Measurements from ENCODE around the gene FNDC3B.

FNDC3B gene

DNA sequence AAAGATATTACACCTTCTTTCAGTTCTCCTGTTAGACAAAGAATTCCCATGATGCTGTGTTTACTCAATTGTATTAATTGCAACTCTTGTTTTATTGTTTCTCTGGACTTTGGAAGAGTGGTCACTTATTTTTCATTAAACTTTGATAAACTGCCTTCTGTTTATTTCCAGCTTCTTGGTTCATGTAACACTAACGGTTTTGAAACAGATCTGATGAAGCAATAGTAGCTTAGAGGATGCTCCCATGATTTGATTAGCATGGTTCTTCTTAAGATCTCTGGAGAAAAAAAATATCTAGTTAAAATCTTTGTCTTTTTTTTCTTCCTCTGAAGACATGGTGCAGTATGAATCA is 90.1 kb downstream of the FNDC3B start:
- no peaks in the 10 kb centered on the region for H3K36me3 ChIP-seq (ENCODE audit: low read length)
- no peaks in the 10 kb centered on the region for H3K9me3 ChIP-seq (ENCODE audit: insufficient read depth, low read length)
- no peak overlapping the region for H3K27ac ChIP-seq (ENCODE audit: low read depth, low read length)
- TF ChIP-seq EZH2phosphoT487 (conservative IDR thresholded peaks at IDR 0.05; ENCODE audit: low read length): no peak
- TF ChIP-seq, protein P1, sequence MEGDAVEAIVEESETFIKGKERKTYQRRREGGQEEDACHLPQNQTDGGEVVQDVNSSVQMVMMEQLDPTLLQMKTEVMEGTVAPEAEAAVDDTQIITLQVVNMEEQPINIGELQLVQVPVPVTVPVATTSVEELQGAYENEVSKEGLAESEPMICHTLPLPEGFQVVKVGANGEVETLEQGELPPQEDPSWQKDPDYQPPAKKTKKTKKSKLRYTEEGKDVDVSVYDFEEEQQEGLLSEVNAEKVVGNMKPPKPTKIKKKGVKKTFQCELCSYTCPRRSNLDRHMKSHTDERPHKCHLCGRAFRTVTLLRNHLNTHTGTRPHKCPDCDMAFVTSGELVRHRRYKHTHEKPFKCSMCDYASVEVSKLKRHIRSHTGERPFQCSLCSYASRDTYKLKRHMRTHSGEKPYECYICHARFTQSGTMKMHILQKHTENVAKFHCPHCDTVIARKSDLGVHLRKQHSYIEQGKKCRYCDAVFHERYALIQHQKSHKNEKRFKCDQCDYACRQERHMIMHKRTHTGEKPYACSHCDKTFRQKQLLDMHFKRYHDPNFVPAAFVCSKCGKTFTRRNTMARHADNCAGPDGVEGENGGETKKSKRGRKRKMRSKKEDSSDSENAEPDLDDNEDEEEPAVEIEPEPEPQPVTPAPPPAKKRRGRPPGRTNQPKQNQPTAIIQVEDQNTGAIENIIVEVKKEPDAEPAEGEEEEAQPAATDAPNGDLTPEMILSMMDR (IDR thresholded peaks at IDR 0.05; ENCODE audit: insufficient read depth, low read length, poor library complexity, severe bottlenecking): no peak
- H3K79me2 ChIP-seq (ENCODE audit: insufficient read depth, low read length): no peaks in the 10 kb centered on the region
- H4K20me1 ChIP-seq (ENCODE audit: low read depth, low read length): no peaks in the 10 kb centered on the region
- H3K4me3 ChIP-seq (ENCODE audit: insufficient read depth, low read length, poor library complexity, severe bottlenecking): no peak overlapping the region
- H3K27me3 ChIP-seq (ENCODE audit: low read length): no peaks in the 10 kb centered on the region
- H3K9me2 ChIP-seq (replicated peaks; ENCODE audit: insufficient read depth, low read length): no peaks in the 10 kb centered on the region
- no peaks in the 10 kb centered on the region for H3F3A ChIP-seq (ENCODE audit: insufficient read depth)
- no peak overlapping the region for H3K4me2 ChIP-seq (ENCODE audit: low read depth, low read length, poor library complexity, severe bottlenecking)
- H3K9ac ChIP-seq (ENCODE audit: low read length): no peak overlapping the region
- H2AFZ ChIP-seq (ENCODE audit: low read depth, low read length, severe bottlenecking): no peak overlapping the region

GRCh38 chr3:172129850-172130716 is 90.7 kb downstream of the FNDC3B start:
- Histone ChIP-seq H3K4me2 (ENCODE audit: low read depth, low read length, poor library complexity, severe bottlenecking) (no peak overlapping the region), H3K79me2 (ENCODE audit: insufficient read depth, low read length) (no peaks in the 10 kb centered on the region), H3K36me3 (ENCODE audit: low read length) (no peaks in the 10 kb centered on the region), H3K9me3 (ENCODE audit: insufficient read depth, low read length) (no peaks in the 10 kb centered on the region), H3K27me3 (ENCODE audit: low read length) (no peaks in the 10 kb centered on the region), H2AFZ (ENCODE audit: low read depth, low read length, severe bottlenecking) (no peak overlapping the region), H3K9ac (ENCODE audit: low read length) (no peak overlapping the region), H4K20me1 (ENCODE audit: low read depth, low read length) (no peaks in the 10 kb centered on the region), H3F3A (ENCODE audit: insufficient read depth) (no peaks in the 10 kb centered on the region), H3K4me3 (ENCODE audit: insufficient read depth, low read length, poor library complexity, severe bottlenecking) (no peak overlapping the region), H3K27ac (ENCODE audit: low read depth, low read length) (no peak overlapping the region), H3K9me2 (replicated peaks; ENCODE audit: insufficient read depth, low read length) (no peaks in the 10 kb centered on the region)
- TF ChIP-seq EZH2phosphoT487 (conservative IDR thresholded peaks at IDR 0.05; ENCODE audit: low read length): no peak
- TF ChIP-seq, protein P1 (IDR thresholded peaks at IDR 0.05; ENCODE audit: insufficient read depth, low read length, poor library complexity, severe bottlenecking): no peak

DNA sequence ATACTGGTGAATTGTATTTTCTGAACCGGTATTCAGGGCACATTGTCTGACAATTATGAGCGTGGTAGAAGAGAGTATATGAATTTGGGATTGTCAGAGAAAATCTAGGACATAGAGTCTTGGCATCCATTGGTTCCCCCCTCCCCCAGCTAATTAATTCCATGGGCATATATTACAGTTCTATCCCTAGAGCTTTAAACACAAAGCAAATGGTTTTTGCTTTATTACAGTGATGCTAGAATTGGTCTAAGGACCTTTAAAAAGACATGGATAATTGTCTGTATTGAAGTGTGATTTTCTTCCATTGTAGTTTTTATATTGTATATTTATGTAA is 91.3 kb downstream of the FNDC3B start:
- Histone ChIP-seq H2AFZ (ENCODE audit: low read depth, low read length, severe bottlenecking) (no peak overlapping the region), H3K36me3 (ENCODE audit: low read length) (no peaks in the 10 kb centered on the region), H3K4me2 (ENCODE audit: low read depth, low read length, poor library complexity, severe bottlenecking) (no peak overlapping the region), H3F3A (ENCODE audit: insufficient read depth) (no peaks in the 10 kb centered on the region), H3K79me2 (ENCODE audit: insufficient read depth, low read length) (no peaks in the 10 kb centered on the region), H4K20me1 (ENCODE audit: low read depth, low read length) (no peaks in the 10 kb centered on the region), H3K9me2 (replicated peaks; ENCODE audit: insufficient read depth, low read length) (no peaks in the 10 kb centered on the region), H3K9ac (ENCODE audit: low read length) (no peak overlapping the region), H3K27ac (ENCODE audit: low read depth, low read length) (no peak overlapping the region), H3K27me3 (ENCODE audit: low read length) (no peaks in the 10 kb centered on the region), H3K4me3 (ENCODE audit: insufficient read depth, low read length, poor library complexity, severe bottlenecking) (no peak overlapping the region), H3K9me3 (ENCODE audit: insufficient read depth, low read length) (no peaks in the 10 kb centered on the region)
- TF ChIP-seq EZH2phosphoT487 (conservative IDR thresholded peaks at IDR 0.05; ENCODE audit: low read length): no peak
- TF ChIP-seq, protein P1 (IDR thresholded peaks at IDR 0.05; ENCODE audit: insufficient read depth, low read length, poor library complexity, severe bottlenecking): no peak

Data from SU-DHL-6 (cell line).